ENCODE measurements around the gene THBS1.

THBS1 gene

DNA sequence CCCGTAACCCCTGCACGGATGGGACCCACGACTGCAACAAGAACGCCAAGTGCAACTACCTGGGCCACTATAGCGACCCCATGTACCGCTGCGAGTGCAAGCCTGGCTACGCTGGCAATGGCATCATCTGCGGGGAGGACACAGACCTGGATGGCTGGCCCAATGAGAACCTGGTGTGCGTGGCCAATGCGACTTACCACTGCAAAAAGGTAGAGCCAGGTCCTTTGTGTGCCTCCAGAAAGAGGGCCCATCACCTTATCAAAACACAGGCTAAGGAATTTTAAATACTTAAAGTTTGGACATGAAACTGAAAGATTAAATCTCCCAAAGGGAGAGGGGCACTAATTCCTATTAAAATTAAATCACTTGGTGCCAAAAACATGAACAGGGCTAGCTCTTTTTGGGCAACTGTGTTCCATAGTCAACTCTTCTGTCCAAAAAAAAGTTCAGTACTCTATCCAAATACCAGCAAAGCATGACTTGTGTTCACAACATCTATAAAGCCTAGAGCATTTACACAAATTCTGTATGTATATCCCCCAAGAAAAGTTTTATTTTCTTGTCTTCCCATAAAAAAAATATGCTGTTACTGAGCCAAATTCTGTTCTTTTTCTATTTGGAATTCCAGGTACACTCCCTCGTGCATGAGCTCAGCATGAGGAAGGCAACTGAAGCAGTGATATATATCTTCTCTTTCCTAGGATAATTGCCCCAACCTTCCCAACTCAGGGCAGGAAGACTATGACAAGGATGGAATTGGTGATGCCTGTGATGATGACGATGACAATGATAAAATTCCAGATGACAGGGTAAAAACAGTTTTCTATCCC is 9.2 kb downstream of the THBS1 start:
- ATAC-seq, result no peak
- no peak for TF ChIP-seq CSDC2 (CRISPR knock-in tag; IDR thresholded peaks at IDR 0.05)
- TF ChIP-seq ZFP3 (CRISPR knock-in tag; IDR thresholded peaks at IDR 0.05), result no peak
- no peak for TF ChIP-seq BACH2 (CRISPR knock-in tag; IDR thresholded peaks at IDR 0.05; ENCODE audit: borderline replicate concordance)
- no peak for TF ChIP-seq ZNF8 (CRISPR knock-in tag; IDR thresholded peaks at IDR 0.05)

DNA sequence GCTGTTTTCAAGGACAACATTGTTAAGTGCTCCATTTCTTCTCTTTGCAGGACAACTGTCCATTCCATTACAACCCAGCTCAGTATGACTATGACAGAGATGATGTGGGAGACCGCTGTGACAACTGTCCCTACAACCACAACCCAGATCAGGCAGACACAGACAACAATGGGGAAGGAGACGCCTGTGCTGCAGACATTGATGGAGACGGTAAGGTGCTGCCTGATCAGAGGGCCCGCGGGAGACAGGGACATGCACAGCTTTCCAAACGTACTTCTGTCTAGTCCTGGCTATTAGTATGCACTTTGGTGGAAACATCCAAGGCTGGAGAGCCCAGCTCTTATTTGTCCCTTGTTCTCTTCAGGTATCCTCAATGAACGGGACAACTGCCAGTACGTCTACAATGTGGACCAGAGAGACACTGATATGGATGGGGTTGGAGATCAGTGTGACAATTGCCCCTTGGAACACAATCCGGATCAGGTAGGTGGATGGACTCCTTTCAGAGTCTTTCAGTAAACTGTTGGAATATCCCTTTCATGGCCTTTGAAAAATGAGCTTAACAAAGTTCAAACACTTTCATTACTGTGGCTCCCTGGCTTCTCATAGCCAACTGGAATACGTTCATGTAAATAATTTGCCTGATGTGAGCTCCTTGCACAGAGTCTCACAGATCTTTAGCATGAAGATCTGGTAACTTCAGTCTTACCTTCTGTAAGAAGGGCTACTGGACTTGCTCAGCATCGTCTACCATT is 10.4 kb downstream of the THBS1 start:
- no peak for ATAC-seq
- no peak for TF ChIP-seq ZC3H10 (CRISPR knock-in tag; IDR thresholded peaks at IDR 0.05)
- no peak for TF ChIP-seq ESRRG (CRISPR knock-in tag; IDR thresholded peaks at IDR 0.05)
- no peak for TF ChIP-seq RARB (CRISPR knock-in tag; IDR thresholded peaks at IDR 0.05)

DNA sequence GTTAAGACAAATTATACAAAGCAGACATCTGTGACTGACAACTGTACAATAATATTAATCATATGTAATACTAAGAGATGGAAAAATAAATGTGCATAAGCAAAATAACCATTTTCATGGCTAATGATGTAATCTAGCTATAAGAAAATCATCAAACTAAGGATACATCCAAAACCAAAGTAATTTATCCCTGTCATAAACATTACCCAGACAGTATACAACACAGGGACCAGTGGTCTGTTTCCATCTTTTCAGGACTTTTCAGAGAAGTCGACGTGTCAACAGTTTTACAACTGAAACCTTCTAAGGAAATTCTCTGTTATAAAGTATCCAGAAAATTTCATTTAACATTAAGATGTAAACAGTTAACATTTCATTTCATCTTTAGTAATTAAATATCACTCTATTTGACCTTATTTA is 11.0 kb downstream of the THBS1 start:
- no peak for ATAC-seq
- TF ChIP-seq ZFP30 (CRISPR knock-in tag; IDR thresholded peaks at IDR 0.05), result no peak
- TF ChIP-seq, protein P1, sequence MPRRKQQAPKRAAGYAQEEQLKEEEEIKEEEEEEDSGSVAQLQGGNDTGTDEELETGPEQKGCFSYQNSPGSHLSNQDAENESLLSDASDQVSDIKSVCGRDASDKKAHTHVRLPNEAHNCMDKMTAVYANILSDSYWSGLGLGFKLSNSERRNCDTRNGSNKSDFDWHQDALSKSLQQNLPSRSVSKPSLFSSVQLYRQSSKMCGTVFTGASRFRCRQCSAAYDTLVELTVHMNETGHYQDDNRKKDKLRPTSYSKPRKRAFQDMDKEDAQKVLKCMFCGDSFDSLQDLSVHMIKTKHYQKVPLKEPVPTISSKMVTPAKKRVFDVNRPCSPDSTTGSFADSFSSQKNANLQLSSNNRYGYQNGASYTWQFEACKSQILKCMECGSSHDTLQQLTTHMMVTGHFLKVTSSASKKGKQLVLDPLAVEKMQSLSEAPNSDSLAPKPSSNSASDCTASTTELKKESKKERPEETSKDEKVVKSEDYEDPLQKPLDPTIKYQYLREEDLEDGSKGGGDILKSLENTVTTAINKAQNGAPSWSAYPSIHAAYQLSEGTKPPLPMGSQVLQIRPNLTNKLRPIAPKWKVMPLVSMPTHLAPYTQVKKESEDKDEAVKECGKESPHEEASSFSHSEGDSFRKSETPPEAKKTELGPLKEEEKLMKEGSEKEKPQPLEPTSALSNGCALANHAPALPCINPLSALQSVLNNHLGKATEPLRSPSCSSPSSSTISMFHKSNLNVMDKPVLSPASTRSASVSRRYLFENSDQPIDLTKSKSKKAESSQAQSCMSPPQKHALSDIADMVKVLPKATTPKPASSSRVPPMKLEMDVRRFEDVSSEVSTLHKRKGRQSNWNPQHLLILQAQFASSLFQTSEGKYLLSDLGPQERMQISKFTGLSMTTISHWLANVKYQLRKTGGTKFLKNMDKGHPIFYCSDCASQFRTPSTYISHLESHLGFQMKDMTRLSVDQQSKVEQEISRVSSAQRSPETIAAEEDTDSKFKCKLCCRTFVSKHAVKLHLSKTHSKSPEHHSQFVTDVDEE (CRISPR knock-in tag; IDR thresholded peaks at IDR 0.05), result no peak
- TF ChIP-seq OSR1 (CRISPR knock-in tag; IDR thresholded peaks at IDR 0.05), result no peak
- TF ChIP-seq RARB (CRISPR knock-in tag; IDR thresholded peaks at IDR 0.05), result no peak
- TF ChIP-seq CSDC2 (CRISPR knock-in tag; IDR thresholded peaks at IDR 0.05), result no peak
- no peak for TF ChIP-seq TOX (CRISPR knock-in tag; IDR thresholded peaks at IDR 0.05; ENCODE audit: borderline replicate concordance)
- TF ChIP-seq, protein P2, sequence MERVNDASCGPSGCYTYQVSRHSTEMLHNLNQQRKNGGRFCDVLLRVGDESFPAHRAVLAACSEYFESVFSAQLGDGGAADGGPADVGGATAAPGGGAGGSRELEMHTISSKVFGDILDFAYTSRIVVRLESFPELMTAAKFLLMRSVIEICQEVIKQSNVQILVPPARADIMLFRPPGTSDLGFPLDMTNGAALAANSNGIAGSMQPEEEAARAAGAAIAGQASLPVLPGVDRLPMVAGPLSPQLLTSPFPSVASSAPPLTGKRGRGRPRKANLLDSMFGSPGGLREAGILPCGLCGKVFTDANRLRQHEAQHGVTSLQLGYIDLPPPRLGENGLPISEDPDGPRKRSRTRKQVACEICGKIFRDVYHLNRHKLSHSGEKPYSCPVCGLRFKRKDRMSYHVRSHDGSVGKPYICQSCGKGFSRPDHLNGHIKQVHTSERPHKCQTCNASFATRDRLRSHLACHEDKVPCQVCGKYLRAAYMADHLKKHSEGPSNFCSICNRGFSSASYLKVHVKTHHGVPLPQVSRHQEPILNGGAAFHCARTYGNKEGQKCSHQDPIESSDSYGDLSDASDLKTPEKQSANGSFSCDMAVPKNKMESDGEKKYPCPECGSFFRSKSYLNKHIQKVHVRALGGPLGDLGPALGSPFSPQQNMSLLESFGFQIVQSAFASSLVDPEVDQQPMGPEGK (CRISPR knock-in tag; IDR thresholded peaks at IDR 0.05; ENCODE audit: borderline replicate concordance), result no peak
- no peak for TF ChIP-seq GLIS3 (CRISPR knock-in tag; IDR thresholded peaks at IDR 0.05)
- TF ChIP-seq SNAI2 (CRISPR knock-in tag; IDR thresholded peaks at IDR 0.05), result no peak
- TF ChIP-seq BACH2 (CRISPR knock-in tag; IDR thresholded peaks at IDR 0.05; ENCODE audit: borderline replicate concordance), result no peak

DNA sequence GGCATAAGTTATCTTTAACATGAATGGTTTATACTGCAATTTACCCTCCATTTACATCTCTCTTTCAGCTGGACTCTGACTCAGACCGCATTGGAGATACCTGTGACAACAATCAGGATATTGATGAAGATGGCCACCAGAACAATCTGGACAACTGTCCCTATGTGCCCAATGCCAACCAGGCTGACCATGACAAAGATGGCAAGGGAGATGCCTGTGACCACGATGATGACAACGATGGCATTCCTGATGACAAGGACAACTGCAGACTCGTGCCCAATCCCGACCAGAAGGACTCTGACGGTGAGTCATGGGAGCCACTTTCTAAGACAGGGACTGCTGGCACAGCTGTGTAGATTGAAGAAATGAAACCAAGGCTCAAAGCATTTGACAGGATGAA is 11.6 kb downstream of the THBS1 start:
- no peak for ATAC-seq
- TF ChIP-seq PPARA (CRISPR knock-in tag; IDR thresholded peaks at IDR 0.05; ENCODE audit: borderline replicate concordance) (no peak), ZC3H10 (CRISPR knock-in tag; IDR thresholded peaks at IDR 0.05) (no peak), ARNTL (CRISPR knock-in tag; IDR thresholded peaks at IDR 0.05; ENCODE audit: borderline replicate concordance, low read depth) (no peak), ZNF8 (CRISPR knock-in tag; IDR thresholded peaks at IDR 0.05) (no peak), ZFP30 (CRISPR knock-in tag; IDR thresholded peaks at IDR 0.05) (no peak)
- TF ChIP-seq, protein P3, sequence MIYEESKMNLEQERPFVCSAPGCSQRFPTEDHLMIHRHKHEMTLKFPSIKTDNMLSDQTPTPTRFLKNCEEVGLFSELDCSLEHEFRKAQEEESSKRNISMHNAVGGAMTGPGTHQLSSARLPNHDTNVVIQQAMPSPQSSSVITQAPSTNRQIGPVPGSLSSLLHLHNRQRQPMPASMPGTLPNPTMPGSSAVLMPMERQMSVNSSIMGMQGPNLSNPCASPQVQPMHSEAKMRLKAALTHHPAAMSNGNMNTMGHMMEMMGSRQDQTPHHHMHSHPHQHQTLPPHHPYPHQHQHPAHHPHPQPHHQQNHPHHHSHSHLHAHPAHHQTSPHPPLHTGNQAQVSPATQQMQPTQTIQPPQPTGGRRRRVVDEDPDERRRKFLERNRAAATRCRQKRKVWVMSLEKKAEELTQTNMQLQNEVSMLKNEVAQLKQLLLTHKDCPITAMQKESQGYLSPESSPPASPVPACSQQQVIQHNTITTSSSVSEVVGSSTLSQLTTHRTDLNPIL (CRISPR knock-in tag; IDR thresholded peaks at IDR 0.05; ENCODE audit: low read depth), result no peak
- TF ChIP-seq, protein P1 (CRISPR knock-in tag; IDR thresholded peaks at IDR 0.05), result no peak

Data from SK-N-SH treated with all-trans-retinoic acid at 6 μM for 48 hours (cell line).